ENCODE measurements around the gene CFB. TPM values are rescaled to one million over a fixed set of nuclear protein-coding genes. Genes with fewer than 3 reads are reported as not detected.

The CFB gene
- total and polyA plus RNA-seq, 9 of the 15 experiments (the other 6 are each of a cell fraction or from before 2014, with no cell fraction given) = 0.08 to 0.91 (median 0.22) TPM; not detected in 4

DNA sequence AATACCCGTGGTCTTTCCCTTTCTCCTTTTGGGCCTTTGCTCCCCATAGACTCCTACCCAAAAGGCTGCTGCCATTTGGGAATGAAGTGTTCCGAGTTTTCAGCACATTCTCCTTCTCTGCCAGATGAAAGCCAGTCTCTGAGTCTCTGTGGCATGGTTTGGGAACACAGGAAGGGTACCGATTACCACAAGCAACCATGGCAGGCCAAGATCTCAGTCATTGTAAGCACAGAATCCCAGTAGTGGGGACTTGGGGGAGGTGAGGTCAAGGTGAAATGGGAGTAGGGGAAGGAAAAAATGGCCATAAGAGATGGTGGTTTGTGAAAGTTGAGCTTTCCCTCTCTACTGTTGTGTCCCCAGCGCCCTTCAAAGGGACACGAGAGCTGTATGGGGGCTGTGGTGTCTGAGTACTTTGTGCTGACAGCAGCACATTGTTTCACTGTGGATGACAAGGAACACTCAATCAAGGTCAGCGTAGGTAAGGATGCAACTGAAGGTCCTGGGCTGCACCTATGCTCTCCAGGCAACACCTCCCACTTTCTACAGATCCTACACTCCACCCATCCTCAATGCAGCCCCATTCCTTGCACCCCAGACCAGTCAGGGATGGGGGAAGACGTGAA lies 4.1 kb downstream of the CFB start (continued):
- TF ChIP-seq, protein P1, sequence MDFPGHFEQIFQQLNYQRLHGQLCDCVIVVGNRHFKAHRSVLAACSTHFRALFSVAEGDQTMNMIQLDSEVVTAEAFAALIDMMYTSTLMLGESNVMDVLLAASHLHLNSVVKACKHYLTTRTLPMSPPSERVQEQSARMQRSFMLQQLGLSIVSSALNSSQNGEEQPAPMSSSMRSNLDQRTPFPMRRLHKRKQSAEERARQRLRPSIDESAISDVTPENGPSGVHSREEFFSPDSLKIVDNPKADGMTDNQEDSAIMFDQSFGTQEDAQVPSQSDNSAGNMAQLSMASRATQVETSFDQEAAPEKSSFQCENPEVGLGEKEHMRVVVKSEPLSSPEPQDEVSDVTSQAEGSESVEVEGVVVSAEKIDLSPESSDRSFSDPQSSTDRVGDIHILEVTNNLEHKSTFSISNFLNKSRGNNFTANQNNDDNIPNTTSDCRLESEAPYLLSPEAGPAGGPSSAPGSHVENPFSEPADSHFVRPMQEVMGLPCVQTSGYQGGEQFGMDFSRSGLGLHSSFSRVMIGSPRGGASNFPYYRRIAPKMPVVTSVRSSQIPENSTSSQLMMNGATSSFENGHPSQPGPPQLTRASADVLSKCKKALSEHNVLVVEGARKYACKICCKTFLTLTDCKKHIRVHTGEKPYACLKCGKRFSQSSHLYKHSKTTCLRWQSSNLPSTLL (IDR thresholded peaks at IDR 0.05) = no peak
- TF ChIP-seq, protein P2, sequence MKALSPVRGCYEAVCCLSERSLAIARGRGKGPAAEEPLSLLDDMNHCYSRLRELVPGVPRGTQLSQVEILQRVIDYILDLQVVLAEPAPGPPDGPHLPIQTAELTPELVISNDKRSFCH (CRISPR knock-in tag; IDR thresholded peaks at IDR 0.05) = no peak
- TF ChIP-seq, protein P2 (tag; IDR thresholded peaks at IDR 0.05) = no peak
- no peak for TF ChIP-seq ZNF232 (CRISPR knock-in tag; IDR thresholded peaks at IDR 0.05)
- no peak for TF ChIP-seq ZKSCAN3 (CRISPR knock-in tag; IDR thresholded peaks at IDR 0.05)
- TF ChIP-seq, protein P3, sequence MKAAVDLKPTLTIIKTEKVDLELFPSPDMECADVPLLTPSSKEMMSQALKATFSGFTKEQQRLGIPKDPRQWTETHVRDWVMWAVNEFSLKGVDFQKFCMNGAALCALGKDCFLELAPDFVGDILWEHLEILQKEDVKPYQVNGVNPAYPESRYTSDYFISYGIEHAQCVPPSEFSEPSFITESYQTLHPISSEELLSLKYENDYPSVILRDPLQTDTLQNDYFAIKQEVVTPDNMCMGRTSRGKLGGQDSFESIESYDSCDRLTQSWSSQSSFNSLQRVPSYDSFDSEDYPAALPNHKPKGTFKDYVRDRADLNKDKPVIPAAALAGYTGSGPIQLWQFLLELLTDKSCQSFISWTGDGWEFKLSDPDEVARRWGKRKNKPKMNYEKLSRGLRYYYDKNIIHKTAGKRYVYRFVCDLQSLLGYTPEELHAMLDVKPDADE (conservative IDR thresholded peaks at IDR 0.05; ENCODE audit: control insufficient read depth, low read depth, low read length) = no peak
- TF ChIP-seq JUNB (CRISPR knock-in tag; conservative IDR thresholded peaks at IDR 0.05) = no peak
- TF ChIP-seq MAFK (IDR thresholded peaks at IDR 0.05; ENCODE audit: low read length) = peak; percentile 46
- no peak for TF ChIP-seq KDM2B (CRISPR knock-in tag; IDR thresholded peaks at IDR 0.05)
- peak; percentile 43; the same call in 1 of the 2 replicates for TF ChIP-seq C11orf30 (IDR thresholded peaks at IDR 0.05; ENCODE audit: low read depth)
- TF ChIP-seq, protein P4, sequence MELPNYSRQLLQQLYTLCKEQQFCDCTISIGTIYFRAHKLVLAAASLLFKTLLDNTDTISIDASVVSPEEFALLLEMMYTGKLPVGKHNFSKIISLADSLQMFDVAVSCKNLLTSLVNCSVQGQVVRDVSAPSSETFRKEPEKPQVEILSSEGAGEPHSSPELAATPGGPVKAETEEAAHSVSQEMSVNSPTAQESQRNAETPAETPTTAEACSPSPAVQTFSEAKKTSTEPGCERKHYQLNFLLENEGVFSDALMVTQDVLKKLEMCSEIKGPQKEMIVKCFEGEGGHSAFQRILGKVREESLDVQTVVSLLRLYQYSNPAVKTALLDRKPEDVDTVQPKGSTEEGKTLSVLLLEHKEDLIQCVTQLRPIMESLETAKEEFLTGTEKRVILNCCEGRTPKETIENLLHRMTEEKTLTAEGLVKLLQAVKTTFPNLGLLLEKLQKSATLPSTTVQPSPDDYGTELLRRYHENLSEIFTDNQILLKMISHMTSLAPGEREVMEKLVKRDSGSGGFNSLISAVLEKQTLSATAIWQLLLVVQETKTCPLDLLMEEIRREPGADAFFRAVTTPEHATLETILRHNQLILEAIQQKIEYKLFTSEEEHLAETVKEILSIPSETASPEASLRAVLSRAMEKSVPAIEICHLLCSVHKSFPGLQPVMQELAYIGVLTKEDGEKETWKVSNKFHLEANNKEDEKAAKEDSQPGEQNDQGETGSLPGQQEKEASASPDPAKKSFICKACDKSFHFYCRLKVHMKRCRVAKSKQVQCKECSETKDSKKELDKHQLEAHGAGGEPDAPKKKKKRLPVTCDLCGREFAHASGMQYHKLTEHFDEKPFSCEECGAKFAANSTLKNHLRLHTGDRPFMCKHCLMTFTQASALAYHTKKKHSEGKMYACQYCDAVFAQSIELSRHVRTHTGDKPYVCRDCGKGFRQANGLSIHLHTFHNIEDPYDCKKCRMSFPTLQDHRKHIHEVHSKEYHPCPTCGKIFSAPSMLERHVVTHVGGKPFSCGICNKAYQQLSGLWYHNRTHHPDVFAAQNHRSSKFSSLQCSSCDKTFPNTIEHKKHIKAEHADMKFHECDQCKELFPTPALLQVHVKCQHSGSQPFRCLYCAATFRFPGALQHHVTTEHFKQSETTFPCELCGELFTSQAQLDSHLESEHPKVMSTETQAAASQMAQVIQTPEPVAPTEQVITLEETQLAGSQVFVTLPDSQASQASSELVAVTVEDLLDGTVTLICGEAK (IDR thresholded peaks at IDR 0.05) = no peak
- TF ChIP-seq, protein P4 (CRISPR knock-in tag; IDR thresholded peaks at IDR 0.05) = no peak
- no peak for TF ChIP-seq ATF7 (IDR thresholded peaks at IDR 0.05)
